BE2C (cell line): ENCODE results near the gene PSMD13.
A peak's percentile ranks its signal among the peaks of the same experiment; 100 is the strongest.

Experiments used
- DNase-seq: peaks from one replicate; pipeline ENCODE4 v3.0.0-alpha.2; 2020
- H3K27me3 ChIP-seq: fragments of 250-450 bp; sonication (Bioruptor Pico); 2 replicates; pipeline ENCODE4 v1.5.1; 2020; ENCODE audit warnings: mild to moderate bottlenecking
- H3K36me3 ChIP-seq: fragments of 250-450 bp; sonication (Bioruptor Pico); 2 replicates; pipeline ENCODE4 v1.5.1; 2020; ENCODE audit warnings: mild to moderate bottlenecking
- H3K4me1 ChIP-seq: fragments of 250-450 bp; sonication (Bioruptor Pico); 2 replicates; pipeline ENCODE4 v1.5.1; 2020
- H3K4me3 ChIP-seq: 2 replicates; pipeline ENCODE4 v1.5.1; 2011; ENCODE audit warnings: low read depth, low read length
- H3K9me3 ChIP-seq: fragments of 250-450 bp; sonication (Bioruptor Pico); 2 replicates; pipeline ENCODE4 v1.5.1; 2020
- TF ChIP-seq, protein P1 (sequence below): IDR thresholded peaks from 2 replicates; pipeline ENCODE4 v1.5.1; 2012; ENCODE audit warnings: mild to moderate bottlenecking, low read depth, low read length

The PSMD13 gene

DNA sequence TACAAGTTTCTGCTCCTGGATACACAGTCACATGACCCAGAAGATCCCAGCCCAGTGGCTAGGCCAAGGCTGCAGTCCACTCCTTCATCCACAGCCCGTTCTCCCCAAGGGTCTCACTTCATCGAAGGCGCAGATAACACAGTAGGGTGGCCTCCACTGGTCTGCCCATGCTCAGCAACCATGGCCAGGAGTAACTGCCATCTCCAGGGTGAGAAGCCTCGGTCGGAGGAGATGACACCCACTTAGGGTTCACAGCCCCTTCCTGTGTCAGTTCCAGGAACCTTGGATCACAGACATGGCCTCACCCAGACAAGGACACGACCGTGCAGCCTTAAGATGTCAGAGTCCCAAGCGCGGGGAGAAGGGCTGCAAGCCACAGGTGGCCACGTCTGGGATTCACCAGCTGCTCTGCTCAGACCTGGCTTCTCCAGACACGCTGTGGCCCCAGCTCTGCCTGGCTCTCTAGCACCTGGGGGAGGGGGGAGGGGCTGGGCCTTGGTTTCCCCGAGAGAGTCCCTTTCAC is 32.1 kb upstream of the PSMD13 start:
- H3K36me3 ChIP-seq, result no peaks in the 10 kb centered on the region; the same call in 1 of the 2 replicates
- H3K27me3 ChIP-seq, result no peaks in the 10 kb centered on the region
- DNase-seq, result no peak
- no peaks in the 10 kb centered on the region for H3K9me3 ChIP-seq
- H3K4me1 ChIP-seq, result no peaks in the 10 kb centered on the region
- TF ChIP-seq, protein P1, sequence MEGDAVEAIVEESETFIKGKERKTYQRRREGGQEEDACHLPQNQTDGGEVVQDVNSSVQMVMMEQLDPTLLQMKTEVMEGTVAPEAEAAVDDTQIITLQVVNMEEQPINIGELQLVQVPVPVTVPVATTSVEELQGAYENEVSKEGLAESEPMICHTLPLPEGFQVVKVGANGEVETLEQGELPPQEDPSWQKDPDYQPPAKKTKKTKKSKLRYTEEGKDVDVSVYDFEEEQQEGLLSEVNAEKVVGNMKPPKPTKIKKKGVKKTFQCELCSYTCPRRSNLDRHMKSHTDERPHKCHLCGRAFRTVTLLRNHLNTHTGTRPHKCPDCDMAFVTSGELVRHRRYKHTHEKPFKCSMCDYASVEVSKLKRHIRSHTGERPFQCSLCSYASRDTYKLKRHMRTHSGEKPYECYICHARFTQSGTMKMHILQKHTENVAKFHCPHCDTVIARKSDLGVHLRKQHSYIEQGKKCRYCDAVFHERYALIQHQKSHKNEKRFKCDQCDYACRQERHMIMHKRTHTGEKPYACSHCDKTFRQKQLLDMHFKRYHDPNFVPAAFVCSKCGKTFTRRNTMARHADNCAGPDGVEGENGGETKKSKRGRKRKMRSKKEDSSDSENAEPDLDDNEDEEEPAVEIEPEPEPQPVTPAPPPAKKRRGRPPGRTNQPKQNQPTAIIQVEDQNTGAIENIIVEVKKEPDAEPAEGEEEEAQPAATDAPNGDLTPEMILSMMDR, result no peak
- no peak overlapping the region for H3K4me3 ChIP-seq

DNA sequence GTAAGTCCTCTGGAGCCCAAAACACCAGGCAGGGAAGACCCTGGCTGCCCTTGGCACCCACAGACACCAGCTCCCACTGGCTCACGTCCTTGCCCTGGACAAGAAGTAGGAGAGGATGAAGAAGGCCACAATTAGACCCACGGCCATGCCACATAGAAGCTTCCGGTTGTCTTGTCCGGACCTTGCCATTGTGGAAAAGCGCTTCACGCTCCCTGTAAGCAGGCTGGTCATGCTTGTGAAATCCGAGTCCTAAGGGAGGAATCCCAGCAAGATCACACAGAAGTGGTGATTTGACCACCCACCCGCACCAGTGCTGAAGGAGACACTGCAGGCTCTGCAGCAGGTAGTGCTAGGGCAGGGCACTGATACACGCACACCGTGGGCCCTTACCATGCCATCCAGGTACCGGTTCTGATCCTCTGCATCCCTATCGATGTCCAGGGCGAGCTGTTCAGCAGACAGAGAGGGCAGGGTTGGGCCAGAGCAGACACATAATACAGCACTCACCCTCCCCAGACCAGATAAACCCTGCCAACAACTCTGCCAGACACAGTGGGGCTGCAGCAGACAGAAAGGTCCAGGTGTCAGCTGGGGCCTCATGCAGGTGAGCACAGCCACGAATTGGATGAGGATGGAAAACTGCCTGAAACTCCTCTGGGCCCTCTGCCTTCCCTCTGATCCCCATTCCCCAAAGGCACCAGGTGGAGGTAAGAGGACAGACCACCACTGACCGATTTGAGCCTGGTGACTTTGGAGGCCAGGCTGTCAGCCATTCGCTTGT is 31.4 kb upstream of the PSMD13 start:
- no peaks in the 10 kb centered on the region for H3K9me3 ChIP-seq
- DNase-seq, result no peak
- no peak overlapping the region for H3K4me3 ChIP-seq
- H3K36me3 ChIP-seq, result peaks cover 6% of the 10 kb centered on the region
- H3K27me3 ChIP-seq, result no peaks in the 10 kb centered on the region
- TF ChIP-seq, protein P1, result no peak
- no peaks in the 10 kb centered on the region for H3K4me1 ChIP-seq

DNA sequence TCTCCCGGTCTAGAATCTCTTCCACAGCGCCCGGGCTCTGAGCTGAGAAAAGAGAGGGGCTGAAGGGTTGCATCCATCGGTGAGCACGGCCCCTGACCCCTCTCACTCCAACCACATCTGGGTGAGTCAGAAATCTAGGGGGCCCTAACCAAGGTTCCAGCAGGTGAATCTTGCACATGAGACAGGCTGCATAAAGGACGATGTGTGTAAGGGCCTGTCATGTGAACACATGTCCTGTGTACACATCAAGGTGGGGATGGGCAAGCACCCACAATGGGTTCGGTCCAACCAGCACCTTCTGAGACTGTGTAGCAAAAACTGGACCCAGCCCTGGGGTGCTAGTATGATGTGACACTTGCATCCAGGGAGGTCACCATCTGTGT is 30.8 kb upstream of the PSMD13 start:
- H3K4me3 ChIP-seq, result no peak overlapping the region; the same call in 1 of the 2 replicates
- TF ChIP-seq, protein P1, result no peak
- peaks cover 6% of the 10 kb centered on the region for H3K36me3 ChIP-seq
- DNase-seq, result no peak
- no peaks in the 10 kb centered on the region for H3K27me3 ChIP-seq
- H3K4me1 ChIP-seq, result no peaks in the 10 kb centered on the region
- H3K9me3 ChIP-seq, result no peaks in the 10 kb centered on the region

DNA sequence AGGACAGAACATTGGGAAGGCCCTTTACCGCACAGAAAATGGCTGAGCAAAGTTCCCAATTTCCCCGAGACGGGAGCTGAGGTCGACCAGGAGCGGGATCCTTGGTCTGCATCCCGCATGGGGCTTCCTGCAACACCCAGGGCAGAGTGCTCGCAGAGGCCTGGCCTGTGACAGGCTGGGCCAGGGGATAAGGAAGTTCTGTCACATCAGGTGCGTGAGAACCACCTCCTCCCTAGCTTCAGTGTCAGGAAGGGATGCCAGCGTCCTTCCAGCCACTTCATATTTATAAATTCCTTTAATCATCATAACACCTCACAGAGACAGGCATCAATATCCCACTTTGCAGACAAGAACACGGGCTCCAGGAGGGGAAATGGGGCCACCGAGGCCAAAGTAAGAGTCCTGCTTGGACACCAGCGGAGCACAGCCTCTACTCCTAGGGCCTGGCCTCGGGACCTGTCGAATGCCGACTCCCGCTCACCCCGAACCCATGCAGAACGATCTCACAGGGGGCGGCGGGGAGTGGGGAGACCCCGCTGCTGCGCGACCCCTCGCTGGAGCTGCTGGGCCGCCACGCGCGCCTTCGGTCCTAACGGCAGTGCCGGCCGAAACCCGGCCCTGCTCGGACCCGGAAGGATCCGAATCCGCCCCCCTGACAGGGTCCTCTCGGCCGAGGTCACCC is 30.1 kb upstream of the PSMD13 start:
- Histone ChIP-seq H3K36me3 (peaks cover 6% of the 10 kb centered on the region), H3K27me3 (no peaks in the 10 kb centered on the region), H3K9me3 (no peaks in the 10 kb centered on the region), H3K4me3 (peak overlapping the region; percentile 78), H3K4me1 (no peaks in the 10 kb centered on the region)
- peak; percentile 14 for DNase-seq
- TF ChIP-seq, protein P1, result no peak

DNA sequence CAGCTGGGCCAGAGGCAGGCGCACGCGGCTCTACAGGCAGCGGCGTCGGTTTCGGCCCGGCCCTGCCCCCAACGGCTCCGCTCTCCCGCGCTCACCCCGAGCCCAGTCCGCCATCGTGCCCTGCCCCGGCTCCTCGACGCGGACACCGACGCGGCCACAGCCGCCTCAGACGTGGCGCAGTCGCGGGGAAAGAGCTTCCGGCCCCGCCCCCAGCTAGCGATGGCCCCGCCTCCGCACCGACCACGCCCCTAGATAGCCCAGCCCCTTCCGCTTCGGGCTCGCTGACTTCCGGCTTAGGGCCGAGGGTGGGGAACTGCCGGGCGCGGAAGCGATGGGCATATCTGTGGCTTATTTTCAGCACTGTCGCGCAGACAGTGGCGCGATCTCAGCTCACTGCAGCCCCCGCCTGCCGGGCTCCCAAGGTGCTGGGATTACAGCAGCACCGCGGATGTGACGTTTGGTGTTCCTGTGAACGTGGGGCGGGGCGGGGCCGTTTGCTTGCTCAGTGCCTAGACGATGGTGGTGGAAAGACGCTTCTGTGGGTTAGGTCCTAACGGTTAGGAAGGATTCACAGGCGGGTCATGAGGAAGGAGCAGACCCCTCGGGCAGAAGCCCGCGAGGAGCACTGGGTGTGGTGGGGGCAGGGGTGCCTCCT is 29.4 kb upstream of the PSMD13 start, which contains the start of the genes BET1L and RIC8A:
TSS of gene BET1L (minus strand) at position 192 of the 655 bp plus-strand sequence. CDS start at position 114, 78 bp downstream.
TSS of gene RIC8A (plus strand) at position 501 of the 655 bp plus-strand sequence. CDS start 1,147 bp downstream, outside the sequence.
- peak within 1 kb of the TSS; percentile 78 for H3K4me3 ChIP-seq
- TF ChIP-seq, protein P1, result no peak
- H3K9me3 ChIP-seq, result no peaks in the 10 kb centered on the region
- H3K27me3 ChIP-seq, result no peaks in the 10 kb centered on the region
- no peaks in the 10 kb centered on the region for H3K4me1 ChIP-seq
- H3K36me3 ChIP-seq, result peaks cover 6% of the 10 kb centered on the region
- peak; percentile 88 for DNase-seq
